ENCODE data around the gene EVC2.

The EVC2 gene

DNA sequence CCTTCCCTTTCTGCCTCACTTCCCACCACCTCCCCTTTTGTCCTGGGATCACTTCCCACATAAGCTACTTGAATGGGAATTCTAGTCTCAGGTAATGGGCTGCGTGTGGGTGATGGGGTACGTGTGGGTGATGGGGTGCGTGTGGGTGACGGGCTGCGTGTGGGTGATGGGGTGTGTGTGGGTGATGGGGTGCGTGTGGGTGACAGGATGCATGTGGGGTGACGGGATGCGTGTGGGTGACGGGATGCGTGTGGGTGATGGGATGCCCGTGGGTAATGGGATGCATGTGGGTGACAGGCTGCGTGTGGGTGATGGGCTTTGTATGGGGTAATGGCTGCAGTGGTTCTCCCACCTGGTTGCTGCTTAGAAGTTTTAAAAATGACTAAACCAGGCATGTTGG, 43.6 kb downstream of the EVC2 start:
- no peak for DNase-seq

DNA sequence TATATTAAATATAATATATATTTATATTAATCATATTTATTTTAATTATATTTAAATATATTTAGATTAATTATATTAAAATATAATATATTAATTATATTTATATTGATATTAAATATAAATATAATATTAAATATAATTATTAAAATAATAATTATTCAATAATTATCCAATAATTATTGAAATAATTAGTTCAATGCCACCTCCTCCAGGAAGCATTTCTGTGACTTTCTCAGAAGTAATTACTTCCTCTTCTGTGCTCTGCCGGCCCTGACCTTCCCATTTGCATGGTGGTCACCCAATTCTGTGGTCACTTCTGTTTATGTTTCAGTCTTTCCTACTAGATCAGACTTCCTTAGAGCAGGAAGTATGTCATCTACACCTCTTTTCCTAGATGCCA, 45.8 kb downstream of the EVC2 start:
- DNase-seq = no peak

DNA sequence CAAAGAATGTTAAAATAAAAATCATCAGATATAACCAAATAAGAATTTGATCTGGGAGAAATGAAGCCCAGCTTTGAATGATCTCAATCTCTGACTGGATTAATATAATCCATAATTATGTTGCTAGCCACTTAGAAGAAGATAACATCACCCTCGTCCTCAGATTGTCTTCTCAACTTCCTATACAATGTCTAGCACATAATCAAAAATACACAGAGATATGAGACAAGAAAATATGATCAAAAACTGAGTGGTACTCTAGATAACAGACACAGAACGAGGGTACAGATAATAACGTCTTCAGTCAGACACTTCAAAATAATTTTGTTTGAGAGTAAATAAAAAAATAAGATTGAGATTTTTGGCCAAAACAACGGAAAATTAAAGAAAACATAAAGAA, 47.1 kb downstream of the EVC2 start:
- DNase-seq = no peak

DNA sequence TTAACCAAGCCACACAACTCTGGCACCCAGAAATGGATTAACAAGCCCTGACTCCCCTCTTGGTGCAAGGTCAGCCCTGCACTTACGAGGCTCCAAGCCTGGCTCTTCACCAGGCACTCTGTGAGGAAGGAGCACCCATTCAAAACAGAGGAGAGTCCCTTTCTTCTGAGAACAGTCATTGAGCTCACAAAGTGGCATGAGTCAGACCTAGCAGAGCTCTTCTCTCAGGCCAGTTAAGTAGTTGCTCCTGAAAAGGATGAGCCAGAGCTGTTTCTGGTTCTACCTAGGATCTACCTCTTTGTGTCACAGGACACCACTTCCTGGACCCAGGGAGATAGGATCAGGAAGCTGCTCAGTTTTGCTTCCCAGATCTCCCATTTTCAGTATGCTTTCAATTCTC, 48.2 kb downstream of the EVC2 start:
- DNase-seq = no peak

DNA sequence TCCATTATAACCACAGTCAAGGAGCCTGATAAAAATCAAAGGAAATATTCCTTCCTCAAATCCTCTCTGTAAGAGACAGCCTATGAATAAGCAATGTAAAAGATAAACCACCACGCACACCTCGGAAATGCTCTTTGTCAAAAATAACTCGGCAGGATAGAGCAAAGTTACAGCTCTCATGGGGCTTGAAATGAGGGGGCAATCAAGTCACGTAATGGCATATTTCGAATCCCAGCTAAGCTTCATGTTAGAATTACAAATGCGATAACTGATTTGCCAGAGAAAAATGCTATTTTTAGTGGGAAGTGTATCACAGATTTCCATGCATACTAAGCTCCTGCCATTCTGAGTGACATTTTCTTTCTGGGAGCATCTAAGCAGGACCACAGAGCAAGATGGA, 49.4 kb downstream of the EVC2 start:
- DNase-seq = no peak

DNA sequence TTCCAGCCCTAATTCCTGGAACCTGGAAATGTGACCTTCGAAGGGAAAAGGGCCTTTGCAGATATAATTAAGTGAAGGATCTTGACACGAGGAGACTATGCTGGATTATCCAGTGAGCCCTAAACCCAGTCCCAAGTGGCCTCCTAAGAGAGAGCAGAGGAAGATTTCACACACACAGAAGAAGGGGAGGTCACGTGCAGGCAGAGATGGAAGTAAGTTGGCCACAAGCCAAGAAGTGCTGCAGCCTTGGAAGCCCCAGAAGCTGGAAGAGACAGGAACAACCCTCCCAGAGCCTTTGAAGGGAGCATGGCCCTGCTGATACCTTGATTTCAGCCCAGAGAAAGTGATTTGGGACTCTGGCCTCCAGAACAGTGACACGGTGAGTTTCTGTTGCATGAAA, 51.9 kb downstream of the EVC2 start:
- no peak for DNase-seq

DNA sequence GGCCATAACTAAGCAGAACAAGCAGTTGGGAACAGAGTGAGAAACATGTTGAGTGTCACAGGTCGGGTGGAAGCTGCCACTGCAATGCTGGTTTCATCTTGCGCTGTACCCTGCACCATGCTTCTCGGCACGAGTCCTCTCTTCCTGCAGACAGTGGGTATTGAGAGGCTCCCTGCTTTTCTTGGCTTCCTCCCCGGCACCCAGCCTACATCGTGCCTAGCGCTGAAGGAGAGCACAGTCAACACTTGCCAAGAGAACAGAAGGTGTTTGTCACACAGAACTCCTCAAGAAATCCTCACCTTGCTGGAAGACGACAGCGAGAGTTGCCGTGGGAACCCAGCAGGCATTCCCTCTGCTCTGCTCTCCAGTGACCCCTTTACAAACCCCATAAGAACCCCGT, 53.6 kb downstream of the EVC2 start:
- DNase-seq = no peak

DNA sequence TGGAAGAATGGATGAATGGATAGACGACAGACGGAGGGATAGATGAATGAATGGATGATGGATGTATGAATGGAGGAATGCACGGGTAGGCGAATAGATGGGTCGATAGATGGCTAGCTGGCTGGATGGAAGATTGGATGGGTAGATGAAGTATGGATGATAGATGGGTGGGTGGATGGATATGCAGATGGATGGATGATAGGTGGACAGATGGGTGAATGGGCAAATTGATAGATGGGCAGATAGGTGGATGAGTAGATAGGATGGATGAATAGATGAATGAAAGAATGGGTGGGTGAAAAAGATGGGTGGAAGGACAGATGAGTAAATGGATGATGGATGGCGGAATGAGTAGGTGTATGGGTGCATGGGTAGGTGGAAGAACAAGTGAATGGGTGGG, 57.3 kb downstream of the EVC2 start:
- DNase-seq = no peak

DNA sequence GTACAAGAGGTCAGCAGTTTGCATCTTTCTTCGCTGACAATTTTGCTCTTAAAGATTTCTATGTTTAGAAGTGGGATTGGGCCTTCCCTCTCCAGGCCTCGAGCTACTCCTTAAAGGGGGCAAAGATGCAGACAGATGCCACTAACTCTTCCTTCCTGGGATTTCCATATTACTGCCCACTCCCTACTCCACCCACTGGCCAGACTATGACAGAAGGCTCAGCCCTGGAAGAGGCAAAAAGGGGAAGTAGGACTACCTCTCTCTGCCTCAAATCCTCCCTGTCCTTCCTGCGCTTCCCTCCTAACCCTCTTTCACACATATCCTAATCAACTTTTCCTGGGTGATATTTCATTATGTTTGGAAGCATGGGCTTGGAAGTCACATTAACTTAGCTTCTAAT, 58.3 kb downstream of the EVC2 start:
- no peak for DNase-seq

DNA sequence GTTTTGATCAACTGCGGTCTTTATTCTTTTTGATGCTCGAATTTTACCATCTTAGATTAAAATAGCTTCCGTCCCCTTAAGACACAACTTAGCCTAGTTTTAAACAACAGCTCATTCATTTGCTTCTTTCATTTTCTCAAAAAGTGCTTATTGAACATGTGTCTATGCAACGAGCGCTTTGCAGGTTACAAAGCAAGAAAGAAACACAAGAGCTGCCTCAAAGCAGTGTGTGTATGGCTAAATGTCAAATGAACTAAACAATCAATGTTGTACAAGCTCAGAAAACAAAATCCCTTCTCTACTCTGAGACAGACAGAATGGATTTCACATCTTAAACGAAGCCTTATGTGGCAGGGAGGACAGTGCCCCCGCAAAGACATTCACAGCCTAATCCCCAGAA, 61.0 kb downstream of the EVC2 start:
- no peak for DNase-seq

DNA sequence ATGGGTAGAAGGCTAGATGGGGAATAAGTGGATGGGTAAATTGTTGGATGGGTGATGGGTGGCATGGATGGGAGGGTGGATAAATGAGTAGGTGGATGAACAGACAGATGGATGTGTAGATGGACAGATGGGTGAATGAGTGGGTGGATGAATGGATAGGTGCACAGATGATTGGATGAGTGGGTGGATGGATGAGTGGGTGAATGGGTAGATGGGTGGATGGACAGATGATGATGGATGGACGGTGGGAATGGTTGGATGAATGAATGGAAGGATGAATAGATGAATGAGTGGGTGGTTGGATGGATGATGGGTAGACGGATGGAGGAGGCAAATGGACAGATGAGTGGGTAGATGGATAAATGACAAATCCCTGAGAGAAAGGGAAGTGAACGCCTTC, 68.3 kb downstream of the EVC2 start:
- DNase-seq = no peak

DNA sequence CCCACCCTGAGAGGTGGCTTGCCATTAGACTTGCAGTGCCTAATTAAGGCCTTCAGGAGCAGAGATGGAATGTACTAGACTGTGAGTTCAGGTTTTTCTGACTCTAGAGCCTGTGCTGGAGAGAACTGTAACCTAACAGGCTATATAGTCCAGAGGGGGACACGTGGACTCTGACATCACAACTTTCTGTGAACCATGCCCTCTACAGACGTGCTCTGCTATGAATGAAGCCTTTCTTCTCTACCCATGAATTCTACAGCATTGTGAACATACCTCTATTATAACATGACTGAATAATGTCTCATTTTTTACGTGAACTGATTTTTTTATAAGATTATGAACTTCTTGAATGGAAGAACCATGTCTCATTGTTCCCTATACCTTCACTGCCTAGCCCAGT, 68.8 kb downstream of the EVC2 start:
- no peak for DNase-seq

DNA sequence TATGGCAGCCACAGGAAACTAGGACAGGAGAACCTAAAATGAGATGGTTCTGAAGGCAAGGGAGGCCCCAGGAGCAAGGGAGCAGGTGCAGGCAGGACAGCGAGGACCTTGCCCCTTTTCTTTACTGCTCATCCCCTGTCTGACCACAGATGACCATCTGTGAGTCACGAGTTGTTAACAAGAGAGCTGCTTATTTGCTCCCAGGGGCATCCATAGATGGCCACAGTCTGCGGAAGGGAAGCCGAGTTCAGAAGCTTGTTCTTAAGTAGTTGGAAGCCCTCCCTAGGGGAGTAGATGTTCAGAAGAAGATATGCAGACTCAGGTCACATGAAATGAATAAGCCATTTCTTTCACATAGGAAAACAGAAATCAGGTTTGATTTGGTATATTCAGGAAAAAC, 69.4 kb downstream of the EVC2 start:
- DNase-seq = no peak

DNA sequence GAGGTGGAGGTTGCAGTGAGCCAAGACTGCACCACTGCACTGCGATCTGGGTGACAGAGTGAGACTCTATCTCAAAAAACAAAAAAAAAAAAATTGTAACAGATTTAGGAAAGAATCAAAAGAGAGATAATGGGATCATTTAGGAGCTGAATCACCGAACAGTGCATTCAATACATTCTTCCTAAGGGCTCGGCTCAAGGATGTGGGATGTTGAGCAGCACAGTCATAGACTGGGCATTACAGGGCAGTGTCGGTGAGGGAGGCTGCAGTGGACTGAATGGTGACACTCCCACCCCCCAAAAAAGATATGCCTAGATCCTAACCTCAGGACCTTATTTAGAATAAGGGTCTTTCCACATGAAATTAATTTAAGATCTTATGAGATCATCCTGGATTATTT, 70.0 kb downstream of the EVC2 start:
- DNase-seq = no peak

DNA sequence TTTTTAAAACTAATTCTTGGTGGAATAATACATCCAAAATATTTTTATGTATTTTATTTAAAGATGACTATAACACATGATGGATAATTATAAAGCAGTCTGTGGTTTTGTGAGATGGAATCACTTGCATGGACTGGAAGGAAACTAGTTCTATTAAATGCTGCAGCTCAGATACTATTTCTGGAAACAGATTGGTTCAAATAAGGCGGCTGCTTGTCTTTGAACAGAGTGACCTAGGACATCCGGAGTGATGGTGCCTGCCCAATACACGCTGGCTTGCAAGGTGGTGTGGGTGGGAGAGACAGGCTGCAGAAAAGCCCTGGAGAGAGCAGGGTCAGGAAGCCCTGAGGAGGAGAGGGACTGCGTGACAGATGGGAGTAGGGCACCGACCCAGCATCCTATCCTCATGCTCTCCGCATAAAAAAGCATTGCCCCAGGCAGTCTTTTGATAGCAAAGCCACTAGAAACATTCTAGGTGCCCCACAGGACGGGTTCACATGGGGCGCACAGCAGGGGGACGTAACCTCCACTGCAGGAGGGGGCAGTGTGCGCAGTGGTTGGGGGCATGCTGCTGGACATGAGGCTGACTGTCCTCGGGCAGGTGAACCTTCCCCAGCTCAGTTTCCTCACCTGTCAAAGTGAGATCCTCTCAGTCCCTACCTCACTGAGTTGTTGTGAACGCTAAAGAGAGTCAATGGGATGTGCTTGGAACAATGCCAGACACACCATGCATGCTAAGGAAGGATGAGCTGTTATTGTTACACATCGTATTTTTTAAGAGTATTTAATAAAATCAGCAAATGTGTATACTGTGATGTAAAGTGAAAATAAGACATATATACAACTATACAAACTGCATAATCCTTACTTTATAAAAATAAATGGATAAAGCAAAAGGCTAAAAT, 71.3 kb downstream of the EVC2 start:
- DNase-seq = peak; percentile 85

DNA sequence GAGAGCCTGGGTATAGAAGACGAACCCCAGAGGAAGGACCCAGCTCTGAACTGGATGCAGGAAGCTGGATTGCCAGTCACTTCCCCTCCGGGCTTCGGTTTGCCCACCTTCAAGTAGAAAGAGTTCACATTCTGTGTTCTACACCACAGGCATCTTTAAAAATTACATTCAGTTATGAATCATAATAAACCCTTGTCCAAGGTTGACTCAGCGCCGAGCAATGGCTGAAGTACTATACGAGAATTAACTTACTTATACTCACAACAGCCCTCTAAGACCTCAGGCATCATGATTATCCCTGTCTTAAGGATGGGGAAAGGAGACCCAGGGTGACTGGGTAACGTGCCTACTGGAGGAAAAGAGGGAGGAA, 72.5 kb downstream of the EVC2 start:
- DNase-seq = no peak

DNA sequence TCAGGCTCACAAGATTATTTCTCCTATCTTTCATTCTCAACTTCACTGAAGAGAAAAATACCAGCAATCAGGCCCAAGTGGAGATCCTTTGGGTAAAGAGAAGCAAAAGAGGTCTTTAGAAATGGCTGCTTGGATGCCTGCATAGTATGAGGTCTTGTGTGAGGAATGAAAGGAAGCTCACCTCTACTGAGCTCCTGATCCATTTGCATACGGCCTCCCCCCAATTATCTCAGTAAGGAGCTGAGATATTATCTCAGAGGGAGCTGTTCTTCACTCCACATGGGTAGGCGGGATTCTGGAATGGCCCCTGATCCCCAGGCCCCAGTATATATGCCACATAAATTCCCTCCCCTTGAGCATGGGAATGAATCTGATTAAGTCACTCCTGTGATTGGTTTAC, 75.8 kb downstream of the EVC2 start:
- DNase-seq = no peak

DNA sequence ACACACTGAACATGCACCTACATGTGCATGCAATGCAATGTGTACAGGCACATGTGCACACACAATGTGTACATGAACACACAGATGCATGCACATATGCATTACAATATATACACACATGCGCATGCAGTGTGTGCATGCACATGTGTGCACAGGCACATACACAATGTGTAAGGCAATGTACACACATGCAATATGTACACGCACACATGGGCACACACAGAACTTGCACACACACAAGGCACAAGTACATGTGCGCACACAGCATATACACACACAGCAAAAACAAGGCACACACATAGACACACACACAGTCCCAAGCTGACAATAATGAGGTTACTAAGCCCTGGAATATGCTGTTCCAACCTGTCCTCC, 76.3 kb downstream of the EVC2 start:
- no peak for DNase-seq

DNA sequence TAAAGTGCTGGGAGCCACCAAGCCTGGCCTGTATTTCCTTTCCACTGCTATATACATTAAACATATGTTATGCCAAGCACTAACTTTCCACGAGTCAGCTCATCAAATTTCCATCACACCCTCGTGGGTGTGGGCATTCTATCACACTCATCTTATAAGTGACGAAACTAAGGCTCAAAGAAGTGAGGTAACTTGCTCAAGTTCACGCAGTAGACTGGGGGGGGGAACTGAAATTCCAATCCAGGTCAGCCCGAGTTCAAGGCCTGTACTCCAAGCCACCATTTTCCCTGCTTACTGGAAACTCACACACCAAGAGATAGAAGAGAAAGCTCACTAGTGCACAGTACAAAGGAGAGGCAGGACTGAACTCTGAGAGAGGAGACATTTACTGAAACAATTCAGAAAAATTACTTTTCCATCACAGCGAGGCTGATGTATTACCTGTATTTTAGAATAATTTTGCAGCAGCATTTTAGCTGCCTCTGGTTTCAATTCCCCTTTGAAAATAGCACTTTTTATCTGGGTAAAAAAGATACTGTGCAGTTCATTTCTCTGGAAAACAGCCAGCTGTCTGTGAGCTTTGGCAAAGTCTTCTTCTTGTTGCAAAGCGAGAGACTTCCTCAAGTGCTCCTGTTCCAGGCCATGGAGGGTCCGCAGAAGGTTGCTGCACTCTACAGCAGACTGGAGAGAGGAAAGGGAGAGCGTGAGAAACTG, 76.8 kb downstream of the EVC2 start:
- no peak for DNase-seq

DNA sequence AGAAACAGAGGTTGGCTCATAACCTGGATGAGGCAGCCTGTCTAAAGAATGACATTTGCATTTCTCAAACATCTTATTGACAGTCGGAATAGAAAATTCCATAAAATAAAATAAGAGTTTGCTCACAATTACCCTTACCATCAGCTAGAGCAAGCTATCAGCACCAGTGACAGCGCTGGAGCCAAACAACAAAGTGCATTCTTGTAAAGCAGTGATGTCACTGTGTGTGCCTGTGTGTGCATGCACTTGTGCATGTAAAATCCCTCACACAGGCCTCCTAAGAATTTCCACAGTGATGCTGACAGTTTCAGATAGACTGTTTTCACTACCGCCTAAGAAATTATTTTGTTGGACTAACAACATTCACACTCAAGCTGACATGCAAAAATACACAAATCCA, 77.6 kb downstream of the EVC2 start:
- no peak for DNase-seq

DNA sequence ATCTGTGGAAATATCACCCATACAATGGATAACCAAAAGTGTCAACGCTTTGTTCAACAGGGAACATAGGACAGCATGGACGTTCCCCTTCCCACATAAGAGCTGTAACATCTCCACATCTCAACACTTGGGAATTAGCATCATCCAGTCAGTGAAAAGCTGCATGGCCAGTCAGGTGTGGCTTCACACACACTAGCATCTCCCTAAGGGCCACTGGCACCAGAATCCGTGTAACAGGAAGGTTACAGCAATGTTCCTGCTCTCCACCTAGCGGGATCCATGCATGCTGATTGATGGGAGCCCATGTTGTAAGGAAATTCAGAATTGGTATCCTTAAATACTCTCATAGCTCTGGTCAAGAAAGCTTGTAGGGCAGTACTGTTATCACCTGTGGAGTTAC, 78.8 kb downstream of the EVC2 start:
- no peak for DNase-seq

DNA sequence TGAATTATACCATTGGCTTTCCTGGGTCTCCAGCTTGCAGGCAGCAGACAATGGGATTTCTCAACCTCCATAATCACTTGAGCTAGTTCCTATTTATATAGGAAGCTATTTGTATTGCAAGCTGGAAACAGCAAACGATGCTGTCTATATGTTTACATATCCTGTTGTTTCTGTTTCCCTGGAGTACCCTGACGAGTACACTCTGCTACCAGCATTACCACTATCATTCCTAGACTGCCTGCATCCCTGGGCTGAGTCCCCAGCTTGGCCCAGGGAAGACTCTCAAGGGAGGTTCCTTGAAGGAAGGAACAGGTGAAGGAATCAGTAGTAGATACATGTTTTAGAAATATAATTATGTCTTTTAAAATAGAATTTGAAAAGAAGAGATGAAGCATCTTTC, 81.4 kb downstream of the EVC2 start:
- peak; percentile 25 for DNase-seq

DNA sequence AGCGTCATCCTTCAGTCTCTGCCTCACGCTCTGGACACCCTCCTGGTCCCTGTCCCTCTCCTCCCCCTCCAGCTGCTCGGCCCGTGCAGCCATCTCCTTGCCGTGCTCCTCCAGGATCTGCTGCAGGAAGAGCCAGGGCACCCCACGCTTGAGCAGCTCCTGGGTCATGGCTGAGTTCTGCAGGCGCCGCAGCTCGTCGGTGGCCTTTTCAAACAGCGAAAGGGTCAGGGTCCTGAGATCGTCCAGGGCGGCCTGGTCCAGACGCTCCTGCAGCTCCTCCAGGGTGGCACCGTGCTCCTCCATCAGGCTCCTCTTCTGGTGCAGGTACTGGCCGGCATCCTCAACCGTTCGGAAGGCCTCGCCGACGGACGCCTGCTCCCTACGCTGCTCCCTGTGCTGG, 85.8 kb downstream of the EVC2 start:
- no peak for DNase-seq

DNA sequence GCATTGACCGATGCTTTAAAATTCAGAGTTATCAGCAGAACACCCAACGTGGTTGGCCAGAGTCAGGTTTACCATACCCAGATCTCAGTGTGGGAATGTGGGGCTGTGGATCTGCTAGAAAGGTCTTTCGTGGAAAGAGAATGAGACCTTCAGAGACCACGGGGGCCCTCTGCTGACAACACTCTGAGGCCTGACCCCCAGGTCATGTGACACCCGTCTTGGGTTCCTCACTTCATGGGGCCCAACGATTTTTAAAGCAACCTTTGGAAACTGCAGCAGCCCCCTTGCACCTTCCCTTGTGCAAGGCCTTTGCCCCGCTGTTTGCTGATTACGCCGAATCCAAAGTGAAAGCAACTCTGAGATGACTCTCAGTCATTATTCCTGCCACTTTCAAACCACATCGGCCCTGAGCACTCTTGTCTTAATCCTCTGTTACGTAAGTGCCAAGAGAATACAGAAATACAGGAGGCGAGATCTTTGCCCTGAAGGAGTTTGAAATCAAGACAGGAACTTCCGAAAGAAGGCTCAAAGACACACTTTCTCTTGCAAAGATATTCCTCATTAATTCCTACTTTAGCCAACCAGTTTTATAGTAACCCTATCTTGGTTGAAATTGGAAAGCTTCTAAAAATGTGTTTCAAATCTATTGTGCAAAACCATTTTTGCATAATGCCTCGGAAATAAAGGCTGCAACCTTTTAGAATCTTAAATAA, 88.3 kb downstream of the EVC2 start:
- no peak for DNase-seq

Data from NCI-H345 (cell line).